Hypothalamus (tissue), 51 donors: Measurements from ENCODE around the gene WNT4.

Experiments
- DNase-seq, 51 donors: peaks; one replicate each; lab custom pipeline; 2025; lab: John Stamatoyannopoulos, UW

Gene WNT4

GRCh38 chr1:22089787-22090186, 53.1 kb downstream of the WNT4 start:
- no peak for DNase-seq

- DNase-seq, result no peak
Measured at GRCh38 chr1:22089134-22089571, 53.7 kb downstream of the WNT4 start.

- DNase-seq, result no peak
Measured at GRCh38 chr1:22088331-22088730, 54.6 kb downstream of the WNT4 start.

- no peak for DNase-seq
Measured at GRCh38 chr1:22080191-22080590, 62.7 kb downstream of the WNT4 start.

GRCh38 chr1:22078133-22078532, 64.8 kb downstream of the WNT4 start:
- no peak for DNase-seq

GRCh38 chr1:22077728-22078127, 65.2 kb downstream of the WNT4 start:
- no peak for DNase-seq

GRCh38 chr1:22076346-22076745, 66.6 kb downstream of the WNT4 start:
- no peak for DNase-seq

- DNase-seq, result no peak
Measured at GRCh38 chr1:22075718-22076117, 67.2 kb downstream of the WNT4 start.

- DNase-seq, result no peak
Measured at GRCh38 chr1:22074803-22075202, 68.1 kb downstream of the WNT4 start.

- DNase-seq, result no peak
Measured at GRCh38 chr1:22071511-22071910, 71.4 kb downstream of the WNT4 start.
